ENCODE data around the gene ZSWIM4.

- TF ChIP-seq CTCF (IDR thresholded peaks at IDR 0.05) (no peak), POLR2A (IDR thresholded peaks at IDR 0.05) (no peak)
Observed at GRCh38 chr19:13844130-13844631, 48.9 kb downstream of the ZSWIM4 start.
